ENCODE results near the gene E2F6. TPM values are rescaled to one million over a fixed set of nuclear protein-coding genes. Genes with fewer than 3 reads are reported as not detected.

E2F6 gene
- total and polyA plus RNA-seq, 2 of the 13 experiments (the other 11 are each of a cell fraction or from before 2014, with no cell fraction given), result 27.3 to 36.0 TPM

GRCh38 chr2:11498543-11499034 lies 32.6 kb upstream of the E2F6 start (continued):
- TF ChIP-seq ZZZ3 (CRISPR knock-in tag; IDR thresholded peaks at IDR 0.05; ENCODE audit: borderline replicate concordance), result peak; percentile 81; the same call in 1 of the 2 replicates
- TF ChIP-seq ZNF251 (CRISPR knock-in tag; IDR thresholded peaks at IDR 0.05), result peak; percentile 59; the same call in 1 of the 2 replicates
- TF ChIP-seq, protein P1, sequence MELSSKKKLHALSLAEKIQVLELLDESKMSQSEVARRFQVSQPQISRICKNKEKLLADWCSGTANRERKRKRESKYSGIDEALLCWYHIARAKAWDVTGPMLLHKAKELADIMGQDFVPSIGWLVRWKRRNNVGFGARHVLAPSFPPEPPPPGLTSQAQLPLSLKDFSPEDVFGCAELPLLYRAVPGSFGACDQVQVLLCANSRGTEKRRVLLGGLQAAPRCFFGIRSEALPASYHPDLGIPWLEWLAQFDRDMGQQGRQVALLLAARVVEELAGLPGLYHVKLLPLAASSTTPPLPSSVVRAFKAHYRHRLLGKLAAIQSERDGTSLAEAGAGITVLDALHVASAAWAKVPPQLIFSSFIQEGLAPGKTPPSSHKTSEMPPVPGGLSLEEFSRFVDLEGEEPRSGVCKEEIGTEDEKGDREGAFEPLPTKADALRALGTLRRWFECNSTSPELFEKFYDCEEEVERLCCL (CRISPR knock-in tag; IDR thresholded peaks at IDR 0.05; ENCODE audit: borderline replicate concordance), result no peak
- no peak for TF ChIP-seq ZNF780A (CRISPR knock-in tag; IDR thresholded peaks at IDR 0.05)
- TF ChIP-seq ZNF598 (CRISPR knock-in tag; IDR thresholded peaks at IDR 0.05; ENCODE audit: borderline replicate concordance), result no peak
- TF ChIP-seq ZNF782 (CRISPR knock-in tag; IDR thresholded peaks at IDR 0.05; ENCODE audit: borderline replicate concordance), result 0 out of 2 replicates have a peak, but pooled peaks have one; percentile 66
- TF ChIP-seq ZNF883 (CRISPR knock-in tag; IDR thresholded peaks at IDR 0.05; ENCODE audit: not compliant biosample characterization), result no peak
- TF ChIP-seq KAT2B (IDR thresholded peaks at IDR 0.05; ENCODE audit: borderline replicate concordance, low read depth, low read length), result no peak
- TF ChIP-seq, protein P2, sequence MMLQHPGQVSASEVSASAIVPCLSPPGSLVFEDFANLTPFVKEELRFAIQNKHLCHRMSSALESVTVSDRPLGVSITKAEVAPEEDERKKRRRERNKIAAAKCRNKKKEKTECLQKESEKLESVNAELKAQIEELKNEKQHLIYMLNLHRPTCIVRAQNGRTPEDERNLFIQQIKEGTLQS (CRISPR knock-in tag; IDR thresholded peaks at IDR 0.05), result 0 out of 2 replicates have a peak, but pooled peaks have one; percentile 66
- peak; percentile 60; the same call in 1 of the 2 replicates for TF ChIP-seq ZNF792 (CRISPR knock-in tag; IDR thresholded peaks at IDR 0.05)
- TF ChIP-seq ZNF350 (CRISPR knock-in tag; IDR thresholded peaks at IDR 0.05; ENCODE audit: borderline replicate concordance, low read depth), result peak; percentile 37; the same call in 1 of the 2 replicates
- TF ChIP-seq, protein P3, sequence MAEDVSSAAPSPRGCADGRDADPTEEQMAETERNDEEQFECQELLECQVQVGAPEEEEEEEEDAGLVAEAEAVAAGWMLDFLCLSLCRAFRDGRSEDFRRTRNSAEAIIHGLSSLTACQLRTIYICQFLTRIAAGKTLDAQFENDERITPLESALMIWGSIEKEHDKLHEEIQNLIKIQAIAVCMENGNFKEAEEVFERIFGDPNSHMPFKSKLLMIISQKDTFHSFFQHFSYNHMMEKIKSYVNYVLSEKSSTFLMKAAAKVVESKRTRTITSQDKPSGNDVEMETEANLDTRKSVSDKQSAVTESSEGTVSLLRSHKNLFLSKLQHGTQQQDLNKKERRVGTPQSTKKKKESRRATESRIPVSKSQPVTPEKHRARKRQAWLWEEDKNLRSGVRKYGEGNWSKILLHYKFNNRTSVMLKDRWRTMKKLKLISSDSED (CRISPR knock-in tag; IDR thresholded peaks at IDR 0.05), result no peak
- no peak; the same call in 1 of the 2 replicates for TF ChIP-seq ZNF704 (CRISPR knock-in tag; IDR thresholded peaks at IDR 0.05; ENCODE audit: borderline replicate concordance)
- TF ChIP-seq ZNF510 (CRISPR knock-in tag; IDR thresholded peaks at IDR 0.05; ENCODE audit: low read depth), result no peak
- 0 out of 2 replicates have a peak, but pooled peaks have one; percentile 7 for TF ChIP-seq BCL6 (CRISPR knock-in tag; IDR thresholded peaks at IDR 0.05)
- no peak for TF ChIP-seq TBL1XR1 (IDR thresholded peaks at IDR 0.05; ENCODE audit: borderline replicate concordance, low read length, partially characterized antibody)
- TF ChIP-seq HIVEP1 (CRISPR knock-in tag; IDR thresholded peaks at IDR 0.05), result peak; percentile 31; the same call in 1 of the 2 replicates
- TF ChIP-seq TAF15 (IDR thresholded peaks at IDR 0.05; ENCODE audit: low read depth, low read length, poor library complexity, severe bottlenecking), result no peak
- no peak for TF ChIP-seq ZNF781 (CRISPR knock-in tag; IDR thresholded peaks at IDR 0.05; ENCODE audit: borderline replicate concordance, not compliant biosample characterization)
- no peak for TF ChIP-seq SAFB2 (CRISPR knock-in tag; IDR thresholded peaks at IDR 0.05; ENCODE audit: borderline replicate concordance, low read depth)
- no peak for TF ChIP-seq ZNF513 (CRISPR knock-in tag; conservative IDR thresholded peaks at IDR 0.05)
- TF ChIP-seq HDAC1 (CRISPR knock-in tag; IDR thresholded peaks at IDR 0.05), result no peak
- no peak for TF ChIP-seq ZNF138 (CRISPR knock-in tag; IDR thresholded peaks at IDR 0.05; ENCODE audit: low read depth)
- TF ChIP-seq DRAP1 (CRISPR knock-in tag; IDR thresholded peaks at IDR 0.05), result no peak

All from HepG2 (cell line).